Gastrocnemius medialis (tissue), 4 donors: ENCODE measurements around the gene CAMTA2. TPM values are rescaled to one million over a fixed set of nuclear protein-coding genes. Genes with fewer than 3 reads are reported as not detected.

Experiments used
- ATAC-seq, 2 donors: fragments of 150-250 bp; one replicate each; pipeline ENCODE4 v1.9.1; 2016
- DNase-seq, 2 donors: peaks; one replicate each; pipeline ENCODE4 v3.0.0-alpha.2; 2019
- H3K27ac ChIP-seq, 4 donors: fragments of 200-600 bp; sonication (generic); 1 replicate in 1 of 4; 2 replicates in 3 of 4; pipeline ENCODE4 v1.5.1; 2016 to 2018; ENCODE audit warnings: mild to moderate bottlenecking in 2 of 4, moderate library complexity in 1 of 4
- H3K27me3 ChIP-seq, 3 donors: fragments of 200-600 bp; sonication (generic) in 2 of 3; 1 replicate in 1 of 3; 2 replicates in 2 of 3; pipeline versions ENCODE4 v1.5.1 to v1.6.0; 2016 to 2019; ENCODE audit warnings: mild to moderate bottlenecking in 1 of 3, moderate library complexity in 1 of 3
- H3K36me3 ChIP-seq, 2 donors: fragments of 200-600 bp; sonication (generic) in 1 of 2; one replicate each; pipeline ENCODE4 v1.5.1; 2017 to 2018
- H3K4me1 ChIP-seq, 2 donors: fragments of 200-600 bp; sonication (generic) in 1 of 2; one replicate each; pipeline ENCODE4 v1.5.1; 2016 to 2017; ENCODE audit warnings: mild to moderate bottlenecking in 2 of 2
- H3K4me3 ChIP-seq, 4 donors: fragments of 200-600 bp; sonication (generic) in 3 of 4; 1 replicate in 1 of 4; 2 replicates in 3 of 4; pipeline ENCODE4 v1.5.1; 2016 to 2019; ENCODE audit warnings: mild to moderate bottlenecking in 2 of 4
- H3K9me3 ChIP-seq, 3 donors: fragments of 200-600 bp; sonication (generic) in 2 of 3; 1 replicate in 1 of 3; 2 replicates in 2 of 3; pipeline ENCODE4 v1.5.1; 2016 to 2019
- CTCF ChIP-seq, 5 experiments: fragments of 450-650 bp in 3 of 5; fragments of 200-600 bp in 2 of 5; sonication (generic) in 2 of 5; IDR thresholded peaks in 4 of 5; conservative IDR thresholded peaks in 1 of 5; 1 replicate in 4 of 5; 2 replicates in 1 of 5; pipeline ENCODE4 v1.5.1; 2016 to 2019; ENCODE audit warnings: antibody characterized with exemption in 5 of 5, mild to moderate bottlenecking in 3 of 5, moderate library complexity in 3 of 5
- POLR2A ChIP-seq, 2 donors: fragments of 450-650 bp; IDR thresholded peaks; one replicate each; pipeline ENCODE4 v1.6.1; 2017; ENCODE audit warnings: antibody characterized with exemption in 2 of 2, mild to moderate bottlenecking in 2 of 2, moderate library complexity in 2 of 2
- in situ Hi-C, 4 donors: fragments of 200-750 bp; cut with MboI; loops; one replicate each; pipeline versions ENCODE4 v1.15.0 to v1.8.0; 2017; ENCODE audit warnings: low sequenced_read_pairs in 4 of 4
- intact Hi-C: fragments of 100-400 bp; cut with DNase I; formaldehyde crosslinking; loops from one replicate; pipeline ENCODE4 v1.15.1; 2023; ENCODE audit warnings: low total_unique reads
- total RNA-seq, 4 donors: library from RNA; depleted of rRNA; stranded (reverse); fragments of >200 nt; gene quantifications; one replicate each; pipeline versions ENCODE4 v1.1.0 to v1.2.3, GENCODE V29; 2016

The CAMTA2 gene
- total RNA-seq, 4 donors from 2014 or later = 19.1 to 46.4 (median 36.4) TPM

GRCh38 chr17:4942760-4943508, 44.5 kb downstream of the CAMTA2 start:
- peaks cover 52 to 56% of the 10 kb centered on the region in 2 donors for H3K4me1 ChIP-seq
- no peaks in the 10 kb centered on the region for H3K9me3 ChIP-seq
- no peak for DNase-seq
- intact Hi-C loops (no loop called here), in situ Hi-C loops (no loop called here)
- TF ChIP-seq CTCF (IDR thresholded peaks at IDR 0.05 in 4 of 5, conservative IDR thresholded peaks at IDR 0.05 in 1 of 5) = no peak
- H3K36me3 ChIP-seq = peaks cover 0 to 46% of the 10 kb centered on the region in 2 donors
- no peak for ATAC-seq
- no peaks in the 10 kb centered on the region for H3K27me3 ChIP-seq
- peak overlapping the region; percentile 96 to 100 (median 98) for H3K27ac ChIP-seq
- no peak overlapping the region for H3K4me3 ChIP-seq

- no peaks in the 10 kb centered on the region for H3K27me3 ChIP-seq
- peak overlapping the region; percentile 94 to 97 (median 94) for H3K27ac ChIP-seq
- DNase-seq = no peak
- no peak for ATAC-seq
- intact Hi-C loops (loop anchor here (2.0 kb wide), 3 partner anchors 26 to 60 kb away; partner anchors contain the start of genes CAMTA2 and SPAG7), in situ Hi-C loops (no loop called here)
- H3K9me3 ChIP-seq = no peaks in the 10 kb centered on the region
- H3K4me1 ChIP-seq = peaks cover 53 to 55% of the 10 kb centered on the region in 2 donors
- no peak for TF ChIP-seq POLR2A (IDR thresholded peaks at IDR 0.05)
- no peak for TF ChIP-seq CTCF (IDR thresholded peaks at IDR 0.05 in 4 of 5, conservative IDR thresholded peaks at IDR 0.05 in 1 of 5)
- H3K36me3 ChIP-seq = peaks cover 0 to 51% of the 10 kb centered on the region in 2 donors
- peak overlapping the region; percentile 91 to 98 (median 92) for H3K4me3 ChIP-seq
Measured at GRCh38 chr17:4941319-4941610, 46.2 kb downstream of the CAMTA2 start.

- peak overlapping the region; percentile 91 to 98 (median 92) for H3K4me3 ChIP-seq
- no peak for TF ChIP-seq CTCF (IDR thresholded peaks at IDR 0.05 in 4 of 5, conservative IDR thresholded peaks at IDR 0.05 in 1 of 5)
- no peak for TF ChIP-seq POLR2A (IDR thresholded peaks at IDR 0.05)
- intact Hi-C loops = loop anchor here (2.0 kb wide), 3 partner anchors 26 to 60 kb away; partner anchors contain the start of genes CAMTA2 and SPAG7
- H3K27me3 ChIP-seq = no peaks in the 10 kb centered on the region
- peak overlapping the region; percentile 94 to 97 (median 94) for H3K27ac ChIP-seq
- DNase-seq = peak; percentile 82 to 90
- H3K36me3 ChIP-seq = peaks cover 0 to 48% of the 10 kb centered on the region in 2 donors
- ATAC-seq = peak in 1 of 2 donors; percentile 78
- H3K9me3 ChIP-seq = no peaks in the 10 kb centered on the region
- H3K4me1 ChIP-seq = peaks cover 50 to 55% of the 10 kb centered on the region in 2 donors
- in situ Hi-C loops = no loop called here
Measured at GRCh38 chr17:4940555-4941318, 46.7 kb downstream of the CAMTA2 start.

GRCh38 chr17:4939796-4940554, 47.5 kb downstream of the CAMTA2 start, which contains the start of the genes RNF167 and SLC25A11:
RNF167 (plus strand) TSS chr17:4940268; CDS start chr17:4940910, 642 bp downstream.
SLC25A11 (minus strand) TSS chr17:4940046; CDS start chr17:4939910, 136 bp downstream.
- Histone ChIP-seq H3K36me3 (peaks cover 0 to 47% of the 10 kb centered on the region in 2 donors), H3K4me3 (peak within 1 kb of the TSS; percentile 91 to 98 (median 92)), H3K4me1 (peaks cover 43 to 47% of the 10 kb centered on the region in 2 donors), H3K27ac (peak within 1 kb of the TSS; percentile 94 to 97 (median 94)), H3K27me3 (no peaks in the 10 kb centered on the region), H3K9me3 (no peaks in the 10 kb centered on the region)
- ATAC-seq = peak; percentile 87 to 90
- peak; percentile 94 to 98 for DNase-seq
- in situ Hi-C loops (loop anchor here in 1 of 4 donors (5.0 kb wide), 1 partner anchor 42 kb away; no protein-coding TSS in a partner anchor), intact Hi-C loops (loop anchor here (2.0 kb wide), 4 partner anchors 27 to 61 kb away; partner anchors contain the start of genes CAMTA2 and SPAG7)
- TF ChIP-seq CTCF (IDR thresholded peaks at IDR 0.05 in 4 of 5, conservative IDR thresholded peaks at IDR 0.05 in 1 of 5) (peak in 1 of 5 experiments; percentile 30), POLR2A (IDR thresholded peaks at IDR 0.05) (peak; percentile 83 to 89)
